Pons (tissue), 1 donor: Measurements from ENCODE around the gene CDH3.

Experiments
- DNase-seq: peaks from one replicate; pipeline ENCODE4 v3.0.0-alpha.2; 2016; ENCODE audit warnings: low spot score

Gene CDH3

DNA sequence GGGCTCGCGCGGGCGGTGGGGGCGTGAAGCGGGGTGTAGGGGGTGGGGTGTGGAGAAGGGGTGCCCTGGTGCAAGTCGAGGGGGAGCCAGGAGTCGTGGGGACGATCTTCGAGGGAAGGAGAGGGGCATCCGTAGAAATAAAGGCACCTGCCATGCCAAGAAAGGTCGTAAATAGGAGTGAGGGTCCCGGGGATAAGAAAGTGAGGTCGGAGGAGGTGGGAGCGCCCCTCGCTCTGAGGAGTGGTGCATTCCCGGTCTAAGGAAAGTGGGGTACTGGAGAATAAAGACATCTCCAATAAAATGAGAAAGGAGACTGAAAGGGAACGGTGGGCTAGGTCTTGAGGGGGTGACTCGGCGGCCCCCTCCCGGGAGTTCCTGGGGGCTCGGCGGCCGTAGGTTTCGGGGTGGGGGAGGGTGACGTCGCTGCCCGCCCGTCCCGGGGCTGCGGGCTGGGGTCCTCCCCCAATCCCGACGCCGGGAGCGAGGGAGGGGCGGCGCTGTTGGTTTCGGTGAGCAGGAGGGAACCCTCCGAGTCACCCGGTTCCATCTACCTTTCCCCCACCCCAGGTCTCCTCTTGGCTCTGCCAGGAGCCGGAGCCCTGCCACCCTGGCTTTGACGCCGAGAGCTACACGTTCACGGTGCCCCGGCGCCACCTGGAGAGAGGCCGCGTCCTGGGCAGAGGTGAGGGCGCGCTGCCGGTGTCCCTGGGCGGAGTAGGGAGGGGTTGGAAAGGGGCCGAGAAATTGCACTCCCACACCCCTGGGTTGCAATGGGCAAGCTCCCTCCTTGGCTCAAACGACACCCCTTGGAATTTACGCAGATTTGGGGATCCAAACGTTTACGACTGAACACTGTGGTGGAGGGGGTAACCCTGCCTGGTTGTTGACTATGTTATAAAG lies 92.9 kb downstream of the CDH3 start:
- no peak for DNase-seq

DNA sequence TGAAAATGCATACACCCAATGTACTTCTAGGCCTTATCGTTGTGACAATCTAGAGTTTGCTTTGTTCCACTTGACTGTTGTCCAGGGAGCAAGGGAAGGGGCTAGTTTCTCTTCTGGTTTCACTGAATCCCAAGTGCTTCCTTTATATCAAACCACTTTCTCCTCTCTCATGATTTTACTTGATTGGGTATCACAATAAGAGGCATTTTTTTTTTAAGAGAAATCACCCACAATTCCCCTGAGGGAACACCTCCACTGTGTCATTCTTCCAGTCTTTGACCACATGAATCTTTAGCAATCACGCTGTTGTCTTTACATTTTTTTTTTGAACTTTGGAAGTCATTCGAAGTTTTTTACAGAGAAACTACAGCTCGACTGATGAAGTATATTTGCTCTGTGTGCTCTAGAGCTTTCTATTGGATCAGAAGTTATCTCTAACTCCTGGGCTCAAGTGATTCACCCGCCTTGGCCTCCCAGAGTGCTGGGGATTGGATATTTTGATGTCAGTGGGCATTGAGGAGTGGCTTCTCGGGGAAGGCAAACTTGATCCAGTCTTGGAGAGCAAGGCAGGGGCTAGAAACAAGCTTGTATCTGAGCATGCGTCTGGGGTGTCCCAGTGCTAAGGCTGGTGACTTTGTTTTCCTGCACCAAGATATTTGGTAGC lies 95.0 kb downstream of the CDH3 start:
- no peak for DNase-seq

DNA sequence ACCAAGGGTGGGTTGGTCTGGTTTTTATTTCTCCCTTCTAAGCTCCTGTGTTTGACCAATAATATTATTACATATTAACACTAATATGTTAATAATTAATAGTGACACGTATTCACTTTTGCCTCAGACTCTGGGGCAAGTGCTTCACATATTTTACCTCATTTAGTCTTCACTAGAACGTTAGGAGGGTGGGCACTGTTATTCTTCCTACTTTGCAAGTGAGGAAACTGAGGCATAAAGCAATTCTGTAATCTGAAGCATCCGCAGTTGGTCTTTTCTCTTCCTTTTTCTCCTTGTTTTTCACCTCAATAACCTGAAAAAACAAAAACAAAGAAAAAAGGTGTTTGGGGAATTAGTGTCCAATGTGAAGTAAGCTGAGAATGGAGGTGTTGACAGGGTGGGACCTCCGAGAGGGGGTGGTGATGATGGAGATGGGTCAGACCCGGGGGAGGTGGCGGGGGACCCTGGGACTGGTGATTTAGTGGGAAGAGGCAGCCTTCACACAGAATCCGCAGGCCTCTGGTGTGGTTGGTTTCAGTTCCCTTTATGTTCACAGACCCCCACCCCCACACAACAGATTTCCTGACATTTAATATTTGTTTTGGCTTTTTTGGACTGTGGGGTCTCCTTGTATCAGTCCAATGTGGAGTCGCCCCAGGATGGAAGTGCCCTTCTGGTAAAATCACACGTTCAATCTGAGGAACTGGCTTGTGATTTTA lies 95.7 kb downstream of the CDH3 start:
- DNase-seq = no peak

GRCh38 chr16:68743664-68744063 lies 98.6 kb downstream of the CDH3 start:
- DNase-seq = no peak

GRCh38 chr16:68744744-68745280 lies 99.7 kb downstream of the CDH3 start:
- DNase-seq = no peak

- no peak for DNase-seq
Measured at GRCh38 chr16:68746951-68747350, 101.8 kb downstream of the CDH3 start.

- no peak for DNase-seq
Measured at GRCh38 chr16:68749432-68749831, 104.3 kb downstream of the CDH3 start.
